NT2/D1 (cell line): ENCODE results near the gene POLN.

Experiments used
- DNase-seq: peaks from one replicate; pipeline ENCODE4 v3.0.0-alpha.2; 2011; ENCODE audit warnings: low read depth, low spot score
- H3K27me3 ChIP-seq: 2 replicates; pipeline ENCODE4 v1.6.0; 2011; ENCODE audit warnings: mild to moderate bottlenecking; ENCODE audit not compliant: insufficient read length, insufficient read depth
- H3K36me3 ChIP-seq: 2 replicates; pipeline ENCODE4 v1.6.1; 2011; ENCODE audit warnings: mild to moderate bottlenecking, low read length, mixed read lengths; ENCODE audit not compliant: insufficient read depth, insufficient read length
- H3K4me1 ChIP-seq: 2 replicates; pipeline ENCODE4 v1.5.1; 2011; ENCODE audit not compliant: insufficient read depth, insufficient read length
- H3K4me3 ChIP-seq: 2 replicates; pipeline ENCODE4 v1.5.1; 2011; ENCODE audit warnings: low read depth; ENCODE audit not compliant: insufficient read length
- H3K9ac ChIP-seq: 2 replicates; pipeline ENCODE4 v1.6.0; 2011; ENCODE audit warnings: low read depth; ENCODE audit not compliant: insufficient read length
- H3K9me3 ChIP-seq: 2 replicates; pipeline ENCODE4 v1.5.1; 2011; ENCODE audit warnings: mild to moderate bottlenecking, low read length; ENCODE audit not compliant: insufficient read depth
- SUZ12 ChIP-seq: IDR thresholded peaks from 2 replicates; pipeline ENCODE4 v1.6.1; 2011; ENCODE audit not compliant: insufficient read length, insufficient read depth; ENCODE audit errors: extremely low read depth
- YY1 ChIP-seq: IDR thresholded peaks from 2 replicates; pipeline ENCODE4 v1.6.1; 2011; ENCODE audit not compliant: insufficient read length, insufficient read depth
- ZNF274 ChIP-seq: IDR thresholded peaks from 2 replicates; pipeline ENCODE4 v1.6.1; 2011; ENCODE audit warnings: mild to moderate bottlenecking, low read depth, low read length

The POLN gene

GRCh38 chr4:2141022-2141761 lies 100.7 kb downstream of the POLN start:
- H3K27me3 ChIP-seq, result peaks cover 19% of the 10 kb centered on the region

GRCh38 chr4:2138846-2139500 lies 102.9 kb downstream of the POLN start:
- TF ChIP-seq ZNF274, result no peak
- TF ChIP-seq SUZ12, result no peak
- TF ChIP-seq YY1, result no peak
- no peak overlapping the region for H3K9ac ChIP-seq
- no peak overlapping the region for H3K4me3 ChIP-seq
- H3K9me3 ChIP-seq, result no peaks in the 10 kb centered on the region
- H3K36me3 ChIP-seq, result no peaks in the 10 kb centered on the region
- H3K4me1 ChIP-seq, result peaks cover 17% of the 10 kb centered on the region
- H3K27me3 ChIP-seq, result peaks cover 24% of the 10 kb centered on the region
- DNase-seq, result no peak

More at GRCh38 chr4:2141022-2141761, 100.7 kb downstream of the POLN start:
- H3K9ac ChIP-seq, result no peak overlapping the region
- no peak for TF ChIP-seq SUZ12
- no peak for TF ChIP-seq ZNF274
- no peak for TF ChIP-seq YY1
- no peak overlapping the region for H3K4me3 ChIP-seq
- H3K36me3 ChIP-seq, result no peaks in the 10 kb centered on the region
- H3K9me3 ChIP-seq, result no peaks in the 10 kb centered on the region
- peaks cover 17% of the 10 kb centered on the region for H3K4me1 ChIP-seq
- no peak for DNase-seq

- H3K4me1 ChIP-seq, result peaks cover 15% of the 10 kb centered on the region
- H3K27me3 ChIP-seq, result peaks cover 24% of the 10 kb centered on the region
- no peak overlapping the region for H3K9ac ChIP-seq
- no peaks in the 10 kb centered on the region for H3K36me3 ChIP-seq
- H3K9me3 ChIP-seq, result peaks cover 21% of the 10 kb centered on the region
- TF ChIP-seq ZNF274, result no peak
- TF ChIP-seq SUZ12, result no peak
- no peak for TF ChIP-seq YY1
- H3K4me3 ChIP-seq, result no peak overlapping the region
- no peak for DNase-seq
Measured at GRCh38 chr4:2136726-2137125, 105.2 kb downstream of the POLN start.

- H3K9ac ChIP-seq, result no peak overlapping the region
- TF ChIP-seq YY1 (no peak), ZNF274 (no peak), SUZ12 (no peak)
Measured at GRCh38 chr4:2135083-2135482, 106.8 kb downstream of the POLN start.

GRCh38 chr4:2132438-2132837 lies 109.5 kb downstream of the POLN start:
- no peak for DNase-seq
- Histone ChIP-seq H3K9ac (no peak overlapping the region), H3K27me3 (peaks cover 9% of the 10 kb centered on the region), H3K9me3 (peaks cover 31% of the 10 kb centered on the region), H3K4me1 (no peaks in the 10 kb centered on the region), H3K4me3 (no peak overlapping the region), H3K36me3 (no peaks in the 10 kb centered on the region)
- TF ChIP-seq SUZ12 (no peak), YY1 (no peak), ZNF274 (no peak)

More at GRCh38 chr4:2135083-2135482, 106.8 kb downstream of the POLN start:
- Histone ChIP-seq H3K4me3 (no peak overlapping the region), H3K36me3 (no peaks in the 10 kb centered on the region), H3K27me3 (peaks cover 12% of the 10 kb centered on the region), H3K9me3 (peaks cover 31% of the 10 kb centered on the region), H3K4me1 (peaks cover 4% of the 10 kb centered on the region)
- DNase-seq, result no peak

- Histone ChIP-seq H3K9me3 (peaks cover 21% of the 10 kb centered on the region), H3K27me3 (no peaks in the 10 kb centered on the region), H3K4me3 (no peak overlapping the region), H3K4me1 (no peaks in the 10 kb centered on the region), H3K36me3 (no peaks in the 10 kb centered on the region), H3K9ac (no peak overlapping the region)
- TF ChIP-seq YY1, result no peak
- no peak for TF ChIP-seq SUZ12
- TF ChIP-seq ZNF274, result no peak
- DNase-seq, result no peak
Measured at GRCh38 chr4:2127609-2128332, 114.2 kb downstream of the POLN start.

- H3K4me3 ChIP-seq, result no peak overlapping the region
- TF ChIP-seq ZNF274 (no peak), YY1 (no peak), SUZ12 (no peak)
- H3K27me3 ChIP-seq, result no peaks in the 10 kb centered on the region
- H3K9me3 ChIP-seq, result peaks cover 8% of the 10 kb centered on the region
- no peaks in the 10 kb centered on the region for H3K36me3 ChIP-seq
- DNase-seq, result no peak
- no peak overlapping the region for H3K9ac ChIP-seq
- H3K4me1 ChIP-seq, result no peaks in the 10 kb centered on the region
Measured at GRCh38 chr4:2126309-2127043, 115.4 kb downstream of the POLN start.
